Stimulated activated CD8-positive, alpha-beta memory T cell treated with anti-CD3 and anti-CD28 coated beads, Interleukin-4, amount 100 ng/mL, for 48 hours (primary cell): ENCODE measurements around the gene NRL.
A peak's percentile ranks its signal among the peaks of the same experiment; 100 is the strongest.

Experiments used
- DNase-seq: peaks from one replicate; pipeline ENCODE4 v3.0.0-alpha.2; 2020

Gene NRL

DNA sequence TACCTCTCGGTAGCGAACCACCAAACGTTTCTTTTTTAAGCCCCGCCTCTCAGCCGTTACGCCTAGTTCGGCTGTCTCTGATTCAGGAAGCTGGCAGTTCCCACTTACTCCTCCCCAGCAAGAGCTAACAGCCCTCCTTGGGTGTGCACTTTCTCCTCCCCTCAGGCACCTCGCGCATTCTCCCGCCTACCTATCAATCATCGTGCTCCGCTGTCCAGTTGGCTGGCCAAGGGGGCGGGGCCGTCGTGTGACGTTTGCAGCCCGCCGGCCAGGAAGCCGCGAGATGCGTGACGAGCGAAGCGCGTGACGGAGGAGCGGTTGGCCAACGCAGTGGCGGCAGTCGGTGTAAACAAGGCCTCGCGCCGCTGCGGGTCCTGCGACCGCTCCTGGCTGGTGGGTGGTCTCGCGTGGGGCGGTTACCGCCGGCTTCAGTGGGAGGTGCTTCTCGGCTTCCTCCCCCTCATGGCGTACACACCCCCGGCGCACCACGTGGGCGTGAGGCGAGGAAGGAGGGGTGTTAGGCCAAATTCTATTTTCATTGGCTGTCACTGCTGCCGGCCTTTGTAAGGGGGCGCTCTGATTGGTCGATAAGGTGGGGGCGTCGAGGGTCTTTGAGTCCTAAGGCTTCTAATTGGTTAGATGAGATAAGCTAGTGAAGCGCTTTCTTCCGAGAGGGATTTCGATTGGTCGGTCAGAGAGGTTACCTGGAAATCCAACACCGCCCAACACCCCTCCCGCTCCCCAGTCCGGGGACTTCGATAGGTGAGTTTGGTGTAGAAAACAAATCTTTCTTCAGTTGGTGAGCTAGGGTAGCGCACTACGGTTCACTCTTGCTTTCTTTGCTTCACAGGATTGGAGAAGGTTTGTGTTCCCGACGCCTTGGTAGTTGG lies at the start of gene NRL, which contains the start of gene DCAF11:
Gene NRL, minus strand, starts transcription at position 418 of the 890 bp plus-strand sequence. CDS start 32,101 bp downstream, outside the sequence.
Gene DCAF11, plus strand, starts transcription at position 246 of the 890 bp plus-strand sequence. CDS start 818 bp downstream, outside the sequence.
- DNase-seq, result peak; percentile 98

DNA sequence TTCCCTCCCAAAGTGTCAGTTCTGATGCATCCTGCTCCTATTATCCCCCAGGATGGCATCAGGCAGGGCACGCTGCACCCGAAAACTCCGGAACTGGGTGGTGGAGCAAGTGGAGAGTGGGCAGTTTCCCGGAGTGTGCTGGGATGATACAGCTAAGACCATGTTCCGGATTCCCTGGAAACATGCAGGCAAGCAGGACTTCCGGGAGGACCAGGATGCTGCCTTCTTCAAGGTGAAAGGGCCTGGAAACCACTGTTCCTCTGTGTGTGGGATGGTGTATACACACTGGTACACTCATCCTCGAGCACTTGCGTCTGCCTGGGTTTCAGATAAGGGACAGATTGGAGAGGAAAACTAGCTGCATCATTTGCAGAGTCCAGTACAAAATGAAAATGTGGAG lies 47.3 kb upstream of the NRL start:
- DNase-seq, result no peak

DNA sequence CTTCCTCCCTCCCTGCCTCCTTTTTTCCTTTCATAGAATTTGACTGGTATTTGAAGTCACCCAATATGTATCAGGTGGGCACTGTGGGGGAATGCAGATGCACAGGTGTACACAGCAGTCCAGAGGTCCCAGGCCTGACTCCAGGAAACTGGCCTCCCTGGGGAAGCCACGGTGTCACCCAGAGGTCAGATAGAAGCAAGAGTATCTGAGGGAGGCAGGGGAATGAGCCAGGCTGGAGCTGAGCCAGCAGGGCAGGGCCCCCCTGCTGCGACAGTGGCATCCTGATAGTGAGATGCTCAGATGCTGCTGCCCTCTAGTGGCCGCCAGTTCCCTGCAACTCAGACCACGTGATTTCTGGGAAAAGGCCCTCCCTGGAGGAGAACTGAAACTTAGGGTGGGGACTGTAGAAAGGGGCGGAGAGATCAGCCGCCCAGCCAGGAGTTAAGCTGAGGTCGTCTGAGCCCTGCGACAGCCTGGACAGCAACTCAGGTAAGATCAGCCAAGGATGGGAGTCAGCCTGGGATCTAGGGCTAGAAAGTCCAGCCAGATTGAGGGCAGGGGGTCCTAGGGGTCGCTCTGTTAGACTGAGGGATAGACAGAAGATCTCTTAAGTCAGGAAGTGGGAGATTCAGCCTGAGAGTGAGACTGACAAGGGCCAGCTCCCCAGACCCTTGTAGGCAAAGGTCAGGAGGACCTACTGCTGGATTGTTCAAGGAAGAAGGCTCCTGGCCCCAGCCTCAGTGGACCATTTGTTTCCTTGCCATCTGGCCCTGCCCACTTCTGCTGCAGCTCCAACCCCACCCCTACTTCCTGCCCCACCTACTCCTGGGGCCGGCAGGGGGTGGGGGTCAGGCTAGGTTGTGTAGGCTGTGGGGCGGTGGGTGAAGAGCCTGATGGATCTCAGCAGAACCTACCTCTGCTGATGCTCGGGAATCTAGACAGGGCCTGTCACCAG lies 46.4 kb upstream of the NRL start, which contains the start of gene IRF9:
Gene IRF9, plus strand, starts transcription at position 416 of the 955 bp plus-strand sequence. CDS start 880 bp downstream, outside the sequence.
- peak; percentile 100 for DNase-seq

DNA sequence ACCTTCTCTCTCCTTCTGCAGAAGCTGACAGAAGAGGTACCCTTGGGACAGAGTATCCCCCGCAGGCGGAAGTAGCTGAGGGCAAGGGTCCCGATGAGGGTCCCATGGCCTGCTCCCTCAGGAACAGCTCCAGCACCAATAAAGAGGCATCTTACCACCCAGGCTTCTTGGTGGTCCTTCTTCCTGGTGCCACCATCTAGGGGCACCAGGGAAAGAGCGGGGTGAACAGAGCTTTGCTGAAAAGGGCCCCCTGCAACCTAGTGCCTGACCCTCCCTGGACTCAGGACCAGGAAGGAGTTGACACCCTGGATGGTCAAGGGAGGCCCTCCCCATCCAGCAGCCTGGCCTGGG lies 45.7 kb upstream of the NRL start:
- no peak for DNase-seq

DNA sequence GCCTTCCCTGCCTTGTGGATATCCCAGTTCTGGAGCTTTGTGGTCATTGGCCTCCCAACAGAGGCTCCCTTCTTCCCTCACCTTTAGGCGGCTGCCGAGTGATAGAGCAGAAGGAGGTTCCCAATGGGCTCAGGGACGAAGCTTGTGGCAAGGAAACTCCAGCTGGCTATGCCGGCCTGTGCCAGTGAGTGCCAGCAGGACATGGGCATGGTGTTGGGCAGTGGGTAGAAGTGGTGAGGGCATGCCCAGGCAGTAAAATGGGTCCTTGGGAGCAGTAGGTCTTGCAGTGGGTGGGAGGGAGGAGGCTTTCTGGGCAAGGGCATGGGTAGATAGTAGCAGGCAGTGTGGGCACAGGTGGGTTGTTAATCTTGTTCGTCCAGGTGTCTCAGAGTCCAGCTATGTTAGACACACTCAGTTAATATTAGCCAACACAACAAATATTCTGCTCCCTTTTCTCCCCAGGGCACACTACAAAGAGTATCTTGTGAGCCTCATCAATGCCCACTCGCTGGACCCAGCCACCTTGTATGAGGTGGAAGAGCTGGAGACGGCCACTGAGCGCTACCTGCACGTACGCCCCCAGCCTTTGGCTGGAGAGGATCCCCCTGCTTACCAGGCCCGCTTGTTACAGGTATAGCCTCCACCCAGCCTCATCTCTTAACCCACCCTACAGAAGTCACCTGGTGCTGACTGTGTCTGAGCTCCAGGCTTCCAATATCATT lies 45.2 kb upstream of the NRL start:
- no peak for DNase-seq

DNA sequence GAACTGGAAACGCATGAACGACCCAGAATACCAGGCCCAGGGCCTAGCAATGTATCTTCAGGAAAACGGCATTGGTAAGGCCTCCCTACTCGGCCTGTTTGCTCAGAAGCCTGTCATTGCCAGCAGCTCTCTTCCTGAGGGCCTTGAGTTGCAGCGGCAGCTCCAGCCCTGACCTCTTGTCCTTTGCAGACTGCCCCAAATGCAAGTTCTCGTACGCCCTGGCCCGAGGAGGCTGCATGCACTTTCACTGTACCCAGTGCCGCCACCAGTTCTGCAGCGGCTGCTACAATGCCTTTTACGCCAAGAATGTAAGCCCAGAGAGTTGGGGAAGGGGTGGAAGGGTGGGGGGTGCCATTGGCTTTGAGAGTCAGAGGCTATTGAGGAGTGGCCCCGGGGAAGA lies 42.6 kb upstream of the NRL start:
- no peak for DNase-seq

DNA sequence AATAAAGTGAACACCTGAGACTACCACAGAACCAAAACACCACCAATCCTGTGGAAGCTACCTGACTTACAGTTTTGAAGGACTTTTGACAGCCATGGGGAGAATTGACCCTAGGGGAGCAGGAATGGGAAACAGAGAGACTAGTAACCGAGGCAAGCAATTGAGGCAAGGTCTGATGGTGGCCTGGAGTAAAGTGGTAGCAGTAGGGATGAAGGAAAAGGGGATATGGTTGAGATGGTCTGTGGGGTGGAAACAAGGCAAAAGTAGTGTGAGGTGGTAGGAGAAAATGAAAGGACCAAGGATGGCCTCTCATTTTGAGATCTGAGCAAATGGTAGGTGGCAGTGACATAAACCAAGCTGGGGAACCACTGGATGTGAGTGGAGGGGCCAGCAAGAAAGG lies 42.1 kb upstream of the NRL start:
- no peak for DNase-seq

DNA sequence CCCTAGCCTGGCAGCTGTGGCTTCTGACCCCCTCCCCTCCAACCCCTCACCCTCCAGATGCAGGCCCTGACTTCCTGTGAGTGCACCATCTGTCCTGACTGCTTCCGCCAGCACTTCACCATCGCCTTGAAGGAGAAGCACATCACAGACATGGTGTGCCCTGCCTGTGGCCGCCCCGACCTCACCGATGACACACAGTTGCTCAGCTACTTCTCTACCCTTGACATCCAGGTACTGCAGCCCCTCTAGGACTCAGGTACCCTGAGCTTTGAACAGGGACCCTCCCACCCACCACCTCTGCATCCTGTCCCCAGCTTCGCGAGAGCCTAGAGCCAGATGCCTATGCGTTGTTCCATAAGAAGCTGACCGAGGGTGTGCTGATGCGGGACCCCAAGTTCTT lies 40.4 kb upstream of the NRL start:
- no peak for DNase-seq

DNA sequence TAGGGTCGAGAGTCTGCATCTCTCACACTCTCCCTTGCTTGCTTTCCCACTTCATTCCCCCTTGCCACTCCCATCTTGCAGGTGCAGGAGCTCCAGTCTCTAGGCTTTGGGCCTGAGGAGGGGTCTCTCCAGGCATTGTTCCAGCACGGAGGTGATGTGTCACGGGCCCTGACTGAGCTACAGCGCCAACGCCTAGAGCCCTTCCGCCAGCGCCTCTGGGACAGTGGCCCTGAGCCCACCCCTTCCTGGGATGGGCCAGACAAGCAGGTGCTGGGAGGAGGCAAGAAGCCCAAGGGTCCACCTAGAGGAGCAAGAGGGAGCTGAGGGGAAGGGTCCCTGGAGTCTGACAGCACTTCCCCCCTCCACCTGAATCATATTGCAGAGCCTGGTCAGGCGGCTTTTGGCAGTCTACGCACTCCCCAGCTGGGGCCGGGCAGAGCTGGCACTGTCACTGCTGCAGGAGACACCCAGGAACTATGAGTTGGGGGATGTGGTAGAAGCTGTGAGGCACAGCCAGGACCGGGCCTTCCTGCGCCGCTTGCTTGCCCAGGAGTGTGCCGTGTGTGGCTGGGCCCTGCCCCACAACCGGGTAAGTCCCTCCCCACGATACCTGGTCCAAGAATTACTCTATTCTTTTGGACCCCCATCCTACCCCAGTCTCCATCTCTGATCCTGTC lies 36.8 kb upstream of the NRL start:
- no peak for DNase-seq

DNA sequence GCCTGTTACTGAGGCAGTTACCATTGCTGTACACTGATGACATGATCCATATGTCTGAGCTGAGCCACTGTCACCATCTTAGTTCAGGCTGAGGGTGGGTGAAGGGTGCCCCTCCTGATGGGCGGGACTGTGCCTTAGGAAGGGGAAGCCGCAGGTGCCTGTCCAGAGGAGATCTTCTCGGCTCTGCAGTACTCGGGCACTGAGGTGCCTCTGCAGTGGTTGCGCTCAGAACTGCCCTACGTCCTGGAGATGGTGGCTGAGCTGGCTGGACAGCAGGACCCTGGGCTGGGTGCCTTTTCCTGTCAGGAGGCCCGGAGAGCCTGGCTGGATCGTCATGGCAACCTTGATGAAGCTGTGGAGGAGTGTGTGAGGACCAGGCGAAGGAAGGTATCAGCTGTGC lies 36.2 kb upstream of the NRL start:
- no peak for DNase-seq

DNA sequence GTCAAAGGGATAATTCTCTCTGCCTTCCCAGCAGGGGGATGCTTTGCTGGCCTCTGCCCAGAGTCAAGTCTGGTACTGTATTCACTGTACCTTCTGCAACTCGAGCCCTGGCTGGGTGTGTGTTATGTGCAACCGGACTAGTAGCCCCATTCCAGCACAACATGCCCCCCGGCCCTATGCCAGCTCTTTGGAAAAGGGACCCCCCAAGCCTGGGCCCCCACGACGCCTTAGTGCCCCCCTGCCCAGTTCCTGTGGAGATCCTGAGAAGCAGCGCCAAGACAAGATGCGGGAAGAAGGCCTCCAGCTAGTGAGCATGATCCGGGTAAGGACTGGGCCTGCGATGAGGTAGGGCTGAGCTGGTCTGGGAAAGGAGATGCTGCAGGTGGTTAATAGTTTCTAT lies 35.8 kb upstream of the NRL start:
- no peak for DNase-seq

DNA sequence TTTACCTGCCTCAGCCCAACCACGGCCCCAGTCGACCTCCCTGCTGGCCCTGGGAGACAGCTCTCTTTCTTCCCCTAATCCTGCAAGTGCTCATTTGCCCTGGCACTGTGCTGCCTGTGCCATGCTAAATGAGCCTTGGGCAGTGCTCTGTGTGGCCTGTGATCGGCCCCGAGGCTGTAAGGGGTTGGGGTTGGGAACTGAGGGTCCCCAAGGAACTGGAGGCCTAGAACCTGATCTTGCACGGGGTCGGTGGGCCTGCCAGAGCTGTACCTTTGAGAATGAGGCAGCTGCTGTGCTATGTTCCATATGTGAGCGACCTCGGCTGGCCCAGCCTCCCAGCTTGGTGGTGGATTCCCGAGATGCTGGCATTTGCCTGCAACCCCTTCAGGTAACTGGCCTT lies 35.3 kb upstream of the NRL start:
- no peak for DNase-seq

DNA sequence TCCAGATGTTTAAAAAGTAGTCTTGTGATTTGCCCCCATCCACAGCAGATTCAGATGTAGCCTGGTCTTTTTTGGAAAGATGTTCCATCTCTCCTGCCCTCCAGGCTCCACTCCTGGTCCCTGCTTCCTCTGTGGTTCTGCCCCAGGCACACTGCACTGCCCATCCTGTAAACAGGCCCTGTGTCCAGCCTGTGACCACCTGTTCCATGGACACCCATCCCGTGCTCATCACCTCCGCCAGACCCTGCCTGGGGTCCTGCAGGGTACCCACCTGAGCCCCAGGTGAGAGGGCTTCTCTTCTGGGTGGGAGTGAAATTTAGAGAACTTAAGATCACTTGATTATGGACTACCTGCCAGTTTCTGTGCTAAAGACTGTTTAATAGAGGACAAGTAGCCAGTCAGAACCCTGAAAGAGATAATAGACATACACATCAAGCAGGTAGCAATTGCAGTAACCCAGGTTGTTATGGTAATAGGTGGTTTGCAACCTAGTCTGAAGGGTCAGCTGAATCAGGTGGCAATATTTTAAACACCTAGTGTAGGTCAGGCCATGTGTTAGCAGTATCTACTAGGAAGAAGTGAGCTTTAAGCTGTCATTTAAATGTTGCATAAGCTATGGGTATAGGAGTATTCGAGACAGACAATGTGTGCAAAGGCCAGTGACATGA lies 34.7 kb upstream of the NRL start:
- no peak for DNase-seq

DNA sequence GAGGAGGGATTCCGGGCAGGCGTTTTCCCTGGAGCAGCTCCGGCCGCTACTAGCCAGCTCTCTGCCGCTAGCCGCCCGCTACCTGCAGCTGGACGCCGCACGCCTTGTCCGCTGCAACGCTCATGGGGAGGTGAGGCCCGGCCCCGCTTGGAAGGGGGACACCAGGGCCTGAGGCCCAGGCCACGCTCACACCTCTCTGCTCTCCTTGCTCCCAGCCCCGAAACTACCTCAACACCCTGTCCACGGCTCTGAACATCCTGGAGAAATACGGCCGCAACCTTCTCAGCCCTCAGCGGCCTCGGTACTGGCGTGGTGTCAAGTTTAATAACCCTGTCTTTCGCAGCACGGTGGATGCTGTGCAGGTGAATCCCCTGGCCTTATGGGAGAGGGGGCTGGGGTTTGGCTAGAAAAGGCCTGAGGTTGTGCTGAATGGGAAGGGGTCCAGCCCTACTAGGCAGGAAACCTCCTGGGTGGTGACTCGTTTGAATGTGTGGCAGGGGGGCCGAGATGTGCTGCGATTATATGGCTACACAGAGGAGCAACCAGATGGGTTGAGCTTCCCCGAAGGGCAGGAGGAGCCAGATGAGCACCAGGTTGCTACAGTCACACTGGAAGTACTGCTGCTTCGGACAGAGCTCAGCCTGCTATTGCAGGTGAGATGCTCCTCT lies 33.1 kb upstream of the NRL start:
- no peak for DNase-seq

DNA sequence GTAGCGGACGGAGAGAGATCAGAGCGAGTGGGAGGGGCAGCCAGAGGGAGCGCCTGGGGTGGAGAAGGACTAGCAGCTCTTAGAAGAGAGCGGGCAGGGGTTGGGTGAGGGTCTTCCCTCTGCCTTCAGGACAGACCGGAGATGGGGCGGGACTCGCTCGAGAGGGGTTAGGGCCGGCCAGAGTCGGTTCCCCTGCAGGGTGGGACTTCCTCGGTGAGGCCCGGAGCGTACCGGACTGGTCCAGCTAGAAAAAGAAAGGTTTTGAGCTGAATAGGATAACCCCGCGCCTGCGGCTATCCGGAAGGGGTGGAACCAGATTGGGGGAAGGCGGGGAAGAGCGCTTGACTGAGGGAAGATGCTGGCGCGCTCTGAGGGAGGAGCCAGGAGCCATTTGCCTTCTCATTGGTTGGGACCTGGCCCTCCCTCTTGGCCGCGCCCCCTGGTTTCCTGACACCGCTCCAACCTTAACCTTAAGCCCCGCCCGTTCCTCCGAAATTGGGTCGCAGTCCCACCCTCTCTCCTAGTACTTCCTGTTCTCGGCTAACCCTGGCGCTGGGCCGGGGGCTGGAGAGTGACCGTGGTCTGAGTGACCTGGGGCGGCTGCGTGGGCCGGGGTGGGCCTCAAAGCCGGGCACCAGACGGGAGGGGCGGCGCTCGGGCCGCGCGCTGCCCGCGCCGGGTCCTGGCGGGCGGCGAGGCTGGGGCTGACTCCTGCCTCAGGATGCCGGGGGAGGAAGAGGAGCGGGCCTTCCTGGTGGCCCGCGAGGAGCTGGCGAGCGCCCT lies 32.4 kb upstream of the NRL start, which contains the start of gene RNF31:
Gene RNF31, plus strand, starts transcription at position 521 of the 783 bp plus-strand sequence. Its CDS starts 201 bp downstream, at position 722.
- peak; percentile 98 for DNase-seq

DNA sequence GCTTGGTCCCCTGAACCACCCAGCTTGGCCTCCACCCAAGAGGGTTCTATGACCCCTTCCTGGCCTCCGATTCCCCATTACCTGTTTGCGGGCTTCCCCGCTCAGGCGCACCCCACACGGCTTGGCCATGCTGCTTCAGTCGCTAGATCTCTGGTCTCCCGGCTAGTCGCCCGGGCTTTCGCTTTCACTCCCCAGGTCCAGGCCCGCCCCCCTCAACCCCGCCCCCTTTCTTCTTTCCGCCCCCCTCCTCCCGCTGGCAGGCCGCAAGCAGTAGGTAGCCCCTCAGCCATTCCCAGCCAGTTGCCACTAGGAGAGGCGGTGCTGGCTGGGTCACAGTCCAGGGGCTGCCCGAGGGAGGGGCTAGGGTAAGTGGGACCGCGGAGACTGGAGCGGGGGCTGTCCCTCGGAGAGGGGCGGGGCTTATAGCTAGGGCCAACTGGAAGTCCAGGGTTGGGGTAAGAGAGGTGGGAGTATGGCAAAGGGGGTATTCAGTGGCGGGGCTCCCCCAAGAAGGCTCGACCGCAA lies 31.8 kb upstream of the NRL start, which contains the start of gene PSME2:
Gene PSME2, minus strand, starts transcription at position 158 of the 525 bp plus-strand sequence. Its CDS starts 29 bp downstream, at position 129.
- peak; percentile 94 for DNase-seq

DNA sequence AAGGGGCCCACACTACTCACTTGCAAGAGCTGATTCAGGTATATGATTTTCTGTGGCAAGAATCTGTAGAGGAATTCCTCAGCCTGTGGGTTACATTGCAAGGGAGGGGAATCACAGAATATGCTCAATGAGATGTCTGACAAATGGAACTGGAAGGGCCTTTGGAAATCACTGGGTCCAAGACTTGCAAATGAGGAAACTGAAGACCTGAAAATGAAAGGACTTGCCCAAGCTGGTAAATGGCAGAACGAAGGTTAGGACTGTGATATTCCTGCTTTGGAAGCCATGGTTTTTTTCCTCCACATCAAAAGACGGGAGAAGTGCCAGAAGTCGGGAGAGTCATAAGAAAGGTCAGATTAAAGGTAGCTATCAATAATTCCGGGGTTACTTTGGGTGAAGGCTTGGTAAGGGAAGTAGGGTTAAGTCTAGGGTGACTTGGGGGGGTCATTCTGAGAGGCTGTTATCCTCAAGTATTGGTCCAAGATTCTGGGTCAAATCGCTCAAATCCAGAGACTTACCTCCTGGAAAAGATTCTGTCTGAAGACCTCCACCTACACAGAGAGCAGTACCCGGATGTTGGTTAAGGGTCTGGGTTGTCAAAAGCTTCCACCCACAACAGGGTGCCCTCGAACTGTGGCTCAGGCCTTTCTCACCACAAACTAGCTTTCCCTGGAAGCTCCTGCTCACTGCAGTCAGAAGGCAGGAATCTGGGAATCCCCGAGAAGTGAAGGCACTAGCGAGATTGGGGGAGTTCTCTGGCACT lies 31.1 kb upstream of the NRL start:
- no peak for DNase-seq

DNA sequence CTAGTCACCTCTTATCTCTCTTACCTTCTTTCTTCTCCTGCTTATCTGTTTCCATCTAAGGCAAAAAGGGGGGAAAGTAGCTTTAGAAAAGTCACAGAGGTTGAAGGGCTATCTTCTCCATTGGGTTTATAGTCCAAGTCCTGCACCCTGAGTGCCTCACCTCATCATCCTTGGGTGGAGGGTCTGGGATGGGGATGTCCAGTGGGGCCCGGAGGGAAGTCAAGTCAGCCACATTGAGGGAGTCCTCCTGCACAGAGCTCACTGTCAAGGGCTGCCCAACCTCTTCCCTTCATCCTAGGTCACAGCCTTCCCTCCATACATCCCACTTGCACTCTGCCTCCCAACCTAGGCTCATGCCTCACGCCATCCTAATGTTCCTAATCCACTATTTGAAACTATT lies 30.5 kb upstream of the NRL start:
- no peak for DNase-seq

DNA sequence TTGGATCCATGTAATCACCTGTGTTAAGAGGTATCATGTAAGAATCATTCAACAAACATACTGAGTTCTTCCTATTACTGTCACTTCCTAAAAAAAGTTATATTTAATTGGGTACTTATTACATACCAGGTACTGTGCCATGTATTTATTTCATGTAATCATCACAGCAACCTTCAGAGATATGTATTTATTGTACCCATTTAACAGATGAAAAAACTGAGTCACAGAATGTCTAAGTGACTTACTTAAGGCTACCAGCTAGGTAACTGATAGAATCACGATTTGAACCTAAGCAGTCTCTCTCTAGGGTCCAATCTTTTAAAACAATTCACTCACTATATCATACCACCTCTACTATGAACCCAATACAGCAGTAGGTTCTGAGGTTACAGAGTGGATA lies 29.7 kb upstream of the NRL start:
- no peak for DNase-seq
